CD4-positive, alpha-beta T cell (primary cell): ENCODE measurements around the gene GRK3. TPM values are rescaled to one million over a fixed set of nuclear protein-coding genes. Genes with fewer than 3 reads are reported as not detected.
"Not testable (repeated sequence)": the region's sequence is repeated elsewhere in the genome, so short reads cannot be mapped to it uniquely, and the experiment has no call there.

ENCODE experiments used
- ATAC-seq: fragments of 200-7000 bp; cut with Tn5 transposase; one replicate; pipeline ENCODE4 v1.10.0; 2022; ENCODE audit warnings: mild to moderate bottlenecking; ENCODE audit not compliant: poor library complexity
- CTCF ChIA-PET: fragments of 350-600 bp; sonication (Branson Sonifier 250); formaldehyde crosslinking; loops from one replicate; lab custom pipeline; 2021; ENCODE audit warnings: antibody characterized with exemption, inconsistent platforms; lab: Charles Lee
- POLR2A ChIA-PET: fragments of 350-600 bp; sonication (Branson Sonifier 250); formaldehyde crosslinking; loops from one replicate; lab custom pipeline; 2021; ENCODE audit warnings: antibody characterized with exemption, inconsistent platforms; lab: Charles Lee
- DNase-seq, 14 experiments: peaks; one replicate each; pipeline ENCODE4 v3.0.0-alpha.2; 2013 to 2020; ENCODE audit warnings: mixed read lengths in 2 of 14
- H3K27ac ChIP-seq, 2 donors: one replicate each; pipeline versions ENCODE4 v1.5.1 to v1.7.0; 2013; ENCODE audit warnings: low read length in 2 of 2, low read depth in 1 of 2, mild to moderate bottlenecking in 1 of 2
- H3K27me3 ChIP-seq, 2 experiments: 1 replicate in 1 of 2; 2 replicates in 1 of 2; pipeline versions ENCODE4 v1.6.1 to v1.7.0; 2013; ENCODE audit warnings: low read length in 2 of 2, control low read depth in 1 of 2, mild to moderate bottlenecking in 1 of 2, moderate library complexity in 1 of 2; ENCODE audit not compliant: insufficient read depth in 2 of 2, control insufficient read depth in 1 of 2
- H3K36me3 ChIP-seq: one replicate; pipeline ENCODE4 v1.6.1; 2013; ENCODE audit warnings: low read length, control low read depth; ENCODE audit not compliant: insufficient read depth
- H3K4me1 ChIP-seq: one replicate; pipeline ENCODE4 v1.6.1; 2013; ENCODE audit warnings: low read length, control low read depth; ENCODE audit not compliant: insufficient read depth
- H3K4me3 ChIP-seq: one replicate; pipeline ENCODE4 v1.5.1; 2013; ENCODE audit warnings: mild to moderate bottlenecking, low read length, moderate library complexity
- H3K9me3 ChIP-seq, 2 experiments: 1 replicate in 1 of 2; 2 replicates in 1 of 2; pipeline versions ENCODE4 v1.6.1 to v1.7.0; 2013; ENCODE audit warnings: low read length in 2 of 2, mild to moderate bottlenecking in 2 of 2, control low read depth in 1 of 2, moderate library complexity in 1 of 2; ENCODE audit not compliant: control insufficient read depth in 1 of 2, insufficient read depth in 1 of 2
- H3K27ac Mint-ChIP-seq: one replicate; pipeline ENCODE4 v1.8.0; 2020; ENCODE audit warnings: mixed read lengths
- H3K27me3 Mint-ChIP-seq: one replicate; pipeline ENCODE4 v1.8.0; 2021; ENCODE audit warnings: mixed read lengths
- H3K36me3 Mint-ChIP-seq: one replicate; pipeline ENCODE4 v1.8.0; 2021; ENCODE audit warnings: low read depth, mixed read lengths
- H3K4me1 Mint-ChIP-seq: one replicate; pipeline ENCODE4 v1.8.0; 2021; ENCODE audit warnings: low read depth, mixed read lengths
- H3K4me3 Mint-ChIP-seq: one replicate; pipeline ENCODE4 v1.8.0; 2020; ENCODE audit warnings: mild to moderate bottlenecking, mixed read lengths
- H3K9me3 Mint-ChIP-seq: one replicate; pipeline ENCODE4 v1.8.0; 2020; ENCODE audit warnings: mixed read lengths
- CTCF ChIP-seq: fragments of 200-600 bp; IDR thresholded peaks from one replicate; pipeline ENCODE4 v1.8.0; 2022; ENCODE audit warnings: antibody characterized with exemption, mild to moderate bottlenecking
- intact Hi-C, 2 experiments: fragments of 100-400 bp; cut with DNase I in 1 of 2; cut with micrococcal nuclease in 1 of 2; formaldehyde crosslinking; loops; one replicate each; pipeline versions ENCODE4 v1.15.1 to v1.9.0; 2023 to 2025; cut with DNase I, micrococcal nuclease
- total RNA-seq, 174 experiments: library from RNA in 2 of 174; stranded (reverse) in 2 of 174; gene quantifications; one replicate each; pipeline ENCODE4 v1.2.3 and lab custom pipeline; 2021 to 2026

GRK3 gene
- total RNA-seq, 2 experiments from 2014 or later: 1.7 to 2.0 TPM

GRCh38 chr22:25555586-25555985 lies 8.9 kb upstream of the GRK3 start:
- ATAC-seq (no peak), DNase-seq (no peak)
- no peaks in the 10 kb centered on the region for H3K4me1 Mint-ChIP-seq
- intact Hi-C loops: no loop called here
- H3K27me3 ChIP-seq: no peaks in the 10 kb centered on the region
- no peak overlapping the region for H3K4me3 ChIP-seq
- no peak overlapping the region for H3K4me3 Mint-ChIP-seq
- H3K36me3 Mint-ChIP-seq: no peaks in the 10 kb centered on the region
- no peaks in the 10 kb centered on the region for H3K9me3 Mint-ChIP-seq
- H3K27ac Mint-ChIP-seq: no peak overlapping the region
- ChIA-PET POLR2A (no interaction called here), CTCF (no interaction called here)
- peaks cover 0 to 7% of the 10 kb centered on the region in 2 experiments for H3K9me3 ChIP-seq
- no peaks in the 10 kb centered on the region for H3K36me3 ChIP-seq
- no peak for TF ChIP-seq CTCF
- H3K27me3 Mint-ChIP-seq: no peaks in the 10 kb centered on the region
- H3K4me1 ChIP-seq: no peaks in the 10 kb centered on the region
- H3K27ac ChIP-seq: no peak overlapping the region

GRCh38 chr22:25557218-25557617 lies 7.3 kb upstream of the GRK3 start:
- Histone ChIP-seq H3K4me3 (no peak overlapping the region), H3K27me3 (no peaks in the 10 kb centered on the region), H3K36me3 (no peaks in the 10 kb centered on the region), H3K27ac (no peak overlapping the region), H3K4me1 (no peaks in the 10 kb centered on the region), H3K9me3 (no peaks in the 10 kb centered on the region)
- DNase-seq: no peak
- ATAC-seq: no peak
- Mint-ChIP-seq H3K4me1 (no peaks in the 10 kb centered on the region), H3K27ac (no peak overlapping the region), H3K9me3 (no peaks in the 10 kb centered on the region), H3K4me3 (no peak overlapping the region), H3K27me3 (no peaks in the 10 kb centered on the region), H3K36me3 (no peaks in the 10 kb centered on the region)
- intact Hi-C loops: no loop called here
- no peak for TF ChIP-seq CTCF
- CTCF ChIA-PET: no interaction called here
- POLR2A ChIA-PET: no interaction called here

GRCh38 chr22:25558341-25558740 lies 6.1 kb upstream of the GRK3 start:
- POLR2A ChIA-PET: no interaction called here
- Histone ChIP-seq H3K27me3 (no peaks in the 10 kb centered on the region), H3K4me1 (peaks cover 2% of the 10 kb centered on the region), H3K36me3 (no peaks in the 10 kb centered on the region), H3K4me3 (no peak overlapping the region), H3K9me3 (no peaks in the 10 kb centered on the region), H3K27ac (no peak overlapping the region)
- peaks cover 8% of the 10 kb centered on the region for H3K4me1 Mint-ChIP-seq
- H3K9me3 Mint-ChIP-seq: no peaks in the 10 kb centered on the region
- H3K27ac Mint-ChIP-seq: no peak overlapping the region
- H3K36me3 Mint-ChIP-seq: no peaks in the 10 kb centered on the region
- H3K4me3 Mint-ChIP-seq: no peak overlapping the region
- TF ChIP-seq CTCF: no peak
- ATAC-seq (no peak), DNase-seq (no peak)
- intact Hi-C loops: no loop called here
- CTCF ChIA-PET: no interaction called here
- no peaks in the 10 kb centered on the region for H3K27me3 Mint-ChIP-seq

DNA sequence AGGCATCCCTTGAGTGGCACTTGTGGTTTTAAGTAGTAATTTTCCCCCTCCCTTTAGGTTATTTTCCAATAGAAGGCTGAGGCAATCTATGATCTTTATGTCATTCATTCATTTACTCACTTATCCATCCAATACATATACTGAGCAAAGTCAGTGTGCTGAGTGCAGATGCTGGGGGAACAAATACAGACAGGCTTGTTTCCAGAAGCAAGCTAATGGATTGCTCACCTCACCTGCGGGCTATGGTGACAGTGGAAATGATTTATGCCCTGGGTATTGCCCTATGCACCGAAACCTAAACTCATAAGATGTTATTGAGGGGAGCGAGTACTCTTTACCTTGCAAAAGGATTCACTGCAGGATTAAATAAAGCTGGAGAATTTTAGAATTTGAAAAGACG lies 4.6 kb upstream of the GRK3 start:
- H3K4me1 ChIP-seq: peaks cover 12% of the 10 kb centered on the region
- H3K36me3 ChIP-seq, H3K27ac Mint-ChIP-seq, ATAC-seq, H3K9me3 Mint-ChIP-seq, CTCF ChIA-PET, H3K36me3 Mint-ChIP-seq, H3K9me3 ChIP-seq, H3K27ac ChIP-seq, H3K27me3 Mint-ChIP-seq, DNase-seq, H3K4me3 Mint-ChIP-seq, H3K27me3 ChIP-seq, POLR2A ChIA-PET, H3K4me3 ChIP-seq: not testable (repeated sequence)
- H3K4me1 Mint-ChIP-seq: peaks cover 18% of the 10 kb centered on the region
- intact Hi-C loops: loop anchor here in 1 of 2 experiments (5.0 kb wide), 1 partner anchor 143 kb away; no protein-coding TSS in a partner anchor

DNA sequence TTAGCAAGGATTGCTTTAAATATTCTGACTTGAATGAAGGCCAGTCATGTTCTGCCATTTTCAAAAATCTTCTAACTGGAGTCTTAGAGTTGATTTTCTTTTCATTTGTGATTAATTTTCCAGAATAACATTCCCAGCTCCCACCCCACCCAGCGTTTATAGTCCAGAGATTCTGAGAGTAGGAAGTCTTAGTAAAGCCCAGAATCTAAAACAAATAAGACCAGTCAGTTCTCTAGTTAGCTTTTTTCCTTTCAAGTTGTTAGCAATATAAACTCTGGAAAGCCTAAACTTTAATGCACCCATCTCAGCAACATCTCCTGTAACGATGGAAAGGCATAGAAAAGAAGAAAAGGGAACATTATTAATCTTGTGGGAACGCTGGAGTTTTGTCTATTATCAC lies 3.3 kb upstream of the GRK3 start:
- H3K4me1 ChIP-seq: peaks cover 20% of the 10 kb centered on the region
- H3K27me3 Mint-ChIP-seq, H3K27me3 ChIP-seq, H3K4me3 ChIP-seq, H3K9me3 ChIP-seq, ATAC-seq, H3K36me3 Mint-ChIP-seq, CTCF ChIA-PET, DNase-seq, POLR2A ChIA-PET, H3K27ac ChIP-seq, H3K9me3 Mint-ChIP-seq, H3K36me3 ChIP-seq: not testable (repeated sequence)
- Mint-ChIP-seq H3K4me1 (peaks cover 27% of the 10 kb centered on the region), H3K27ac (peak overlapping the region; percentile 28), H3K4me3 (peak overlapping the region; percentile 23)
- intact Hi-C loops: loop anchor here in 1 of 2 experiments (5.0 kb wide), 1 partner anchor 144 kb away; no protein-coding TSS in a partner anchor
